Stimulated activated naive CD4-positive, alpha-beta T cell (primary cell): ENCODE data around the gene NEK6.

Experiments used
- DNase-seq, 6 experiments: peaks; one replicate each; lab custom pipeline; 2025; lab: John Stamatoyannopoulos, UW

NEK6 gene

GRCh38 chr9:124354346-124355038 lies 96.7 kb downstream of the NEK6 start:
- no peak for DNase-seq

DNA sequence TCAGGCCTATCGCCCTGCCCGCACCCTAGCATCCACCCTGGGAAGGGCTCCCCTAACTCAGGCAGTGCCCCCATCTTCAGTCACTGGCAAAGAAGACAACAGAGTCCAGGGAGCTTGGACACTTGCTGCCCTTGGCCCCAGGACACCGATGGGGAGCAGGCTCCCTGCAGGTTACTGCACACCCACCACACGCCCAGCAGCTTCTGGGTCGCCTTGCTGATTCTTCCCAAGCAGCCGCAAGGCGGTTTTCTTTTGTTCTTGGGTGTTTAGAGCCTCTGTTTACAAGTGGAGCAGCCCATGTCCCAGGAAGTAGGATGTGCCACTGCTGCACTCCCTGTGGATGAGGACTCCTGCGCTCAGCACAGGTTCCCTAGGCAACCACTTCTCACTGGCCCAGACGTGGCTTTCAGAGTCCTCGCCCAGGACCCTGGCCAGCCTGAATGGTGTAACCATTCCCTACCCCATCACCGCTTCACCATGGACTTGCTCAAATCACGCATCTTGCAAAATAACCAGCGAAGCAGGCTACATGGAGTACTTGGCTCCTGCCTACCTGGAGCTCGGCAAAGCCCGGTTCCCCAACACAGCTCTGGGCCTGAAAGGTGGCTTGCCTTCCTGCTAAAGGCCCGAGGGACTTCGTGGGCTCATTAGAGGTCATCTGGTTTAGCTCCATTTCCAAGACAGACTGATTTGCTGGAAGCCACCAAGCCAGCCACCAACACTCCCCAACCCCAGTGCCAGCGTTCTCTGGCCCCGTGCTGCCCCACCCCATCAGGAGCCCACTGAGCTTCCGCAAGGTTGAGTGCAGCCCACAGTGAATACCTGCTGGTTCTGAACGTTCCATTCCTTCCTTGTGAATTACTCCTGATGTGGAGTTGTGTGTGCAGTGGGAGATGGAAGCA lies 97.5 kb downstream of the NEK6 start:
- DNase-seq: no peak

GRCh38 chr9:124355941-124356744 lies 98.4 kb downstream of the NEK6 start:
- DNase-seq: no peak

DNA sequence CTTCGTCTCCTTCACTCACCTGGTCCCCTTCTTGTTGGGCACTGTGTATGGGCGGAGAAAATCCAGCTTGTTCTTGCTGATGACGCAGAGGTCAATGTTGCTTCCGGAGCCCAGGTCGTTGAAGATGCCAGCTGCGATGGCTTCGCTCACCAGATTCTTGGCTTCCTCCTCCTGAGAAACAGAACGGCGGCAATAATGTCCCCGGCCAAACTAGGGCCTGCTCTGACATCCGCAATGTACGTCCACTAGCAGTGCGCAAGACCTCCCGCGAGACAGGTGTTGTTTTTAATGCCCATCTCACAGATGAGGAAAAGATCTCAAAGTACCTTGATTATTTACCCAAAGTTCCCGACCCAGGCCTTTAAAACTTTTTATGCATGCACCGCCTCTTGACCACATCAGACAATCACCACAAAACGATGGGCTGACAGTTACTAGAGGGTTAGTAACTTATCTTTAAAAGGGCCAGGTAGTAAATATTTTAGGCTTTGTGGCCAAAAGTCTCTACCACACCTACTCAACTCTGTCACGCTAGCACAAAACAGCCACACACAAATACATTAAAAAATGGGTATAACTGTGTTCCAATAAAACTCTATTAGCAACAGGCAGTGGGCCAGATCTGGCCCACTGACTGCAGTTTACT lies 99.1 kb downstream of the NEK6 start:
- DNase-seq: no peak

DNA sequence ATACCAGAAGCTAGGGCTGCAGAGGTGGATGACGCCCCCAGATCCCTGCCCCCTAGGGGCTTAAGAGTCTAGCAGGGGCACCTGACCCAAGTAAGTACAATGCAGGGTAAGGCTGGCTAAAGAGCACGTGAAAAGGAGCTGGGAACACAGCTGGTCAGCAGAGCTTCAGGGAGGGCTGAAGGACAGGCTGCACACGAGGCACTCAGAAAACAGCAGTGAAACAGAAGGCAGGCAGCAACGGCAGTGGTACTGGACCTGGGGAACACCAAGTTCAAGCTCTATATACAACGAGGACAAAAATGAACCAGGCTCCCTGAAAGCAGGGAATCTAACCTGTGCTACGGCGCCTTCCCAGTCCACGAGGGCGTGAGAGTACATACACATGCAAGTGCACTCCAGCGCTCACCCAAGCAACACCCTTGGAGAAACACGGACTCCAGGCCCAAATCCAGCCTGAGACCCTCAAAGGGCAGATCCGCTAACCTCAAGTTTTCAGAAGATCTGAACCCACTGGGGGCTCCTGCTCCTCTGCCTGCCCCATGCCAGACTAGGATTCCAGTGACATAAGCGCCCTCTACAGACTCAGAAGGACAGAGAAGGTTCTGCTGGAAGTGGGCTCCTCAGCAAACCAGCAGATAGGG lies 100.1 kb downstream of the NEK6 start:
- DNase-seq: no peak

GRCh38 chr9:124358631-124359030 lies 100.9 kb downstream of the NEK6 start:
- DNase-seq: no peak

GRCh38 chr9:124359426-124359825 lies 101.7 kb downstream of the NEK6 start:
- no peak for DNase-seq

- no peak for DNase-seq
Measured at GRCh38 chr9:124359855-124360678, 102.3 kb downstream of the NEK6 start.

DNA sequence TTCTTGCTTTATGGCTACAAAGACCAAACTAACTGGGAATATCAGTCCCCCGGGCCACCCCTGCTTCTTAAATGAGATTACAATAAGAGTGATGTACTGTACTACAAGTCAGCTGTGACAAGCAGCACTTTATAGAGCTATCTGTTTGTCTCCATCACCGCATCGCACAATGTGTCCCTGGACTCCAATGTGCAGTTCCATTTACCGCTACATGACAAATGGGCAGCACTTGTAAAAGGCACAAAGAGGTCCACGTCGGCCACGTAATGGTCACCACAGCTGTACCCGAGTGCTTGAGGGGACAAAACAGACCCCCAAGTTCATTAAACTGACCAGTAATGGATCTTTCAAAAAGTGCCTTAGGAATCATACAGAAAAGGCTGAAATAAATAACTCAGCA lies 103.4 kb downstream of the NEK6 start:
- no peak for DNase-seq

DNA sequence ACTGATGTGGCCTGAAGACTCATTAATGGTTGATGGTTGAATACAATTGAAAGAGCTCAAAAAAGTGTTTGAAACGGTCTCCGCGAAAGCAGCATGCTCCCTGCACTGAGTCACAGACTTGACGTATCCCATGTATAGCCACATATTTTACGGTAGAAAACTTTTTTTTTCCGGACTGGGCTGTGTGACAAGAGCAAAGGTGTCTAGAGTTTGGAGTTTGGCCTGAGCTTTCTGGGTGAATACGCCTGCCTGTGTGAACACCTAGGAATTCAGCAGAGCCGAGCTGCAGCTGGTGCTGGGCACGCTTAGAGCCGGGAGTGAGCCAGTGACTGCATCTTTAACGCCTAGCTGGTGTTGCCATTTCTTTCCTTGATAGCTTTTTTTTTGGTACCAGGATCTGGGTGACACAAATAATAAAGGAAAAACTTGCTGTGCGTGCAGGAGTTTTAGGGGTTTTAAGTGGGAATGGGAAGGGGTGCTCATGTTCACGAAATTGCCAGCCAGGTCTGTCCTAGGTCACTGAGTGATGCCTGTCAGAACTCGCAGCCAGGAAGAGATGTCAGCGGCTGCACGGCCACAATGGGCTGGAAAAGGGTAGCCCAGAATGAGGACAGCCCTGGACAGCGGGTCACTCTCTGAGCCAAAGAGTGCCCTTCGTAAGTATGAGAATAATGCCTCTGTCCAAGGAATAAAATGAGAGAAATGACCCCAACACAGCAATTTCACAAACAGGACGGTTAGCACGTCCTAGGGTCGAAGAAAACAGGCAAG lies 105.8 kb downstream of the NEK6 start:
- DNase-seq: no peak

DNA sequence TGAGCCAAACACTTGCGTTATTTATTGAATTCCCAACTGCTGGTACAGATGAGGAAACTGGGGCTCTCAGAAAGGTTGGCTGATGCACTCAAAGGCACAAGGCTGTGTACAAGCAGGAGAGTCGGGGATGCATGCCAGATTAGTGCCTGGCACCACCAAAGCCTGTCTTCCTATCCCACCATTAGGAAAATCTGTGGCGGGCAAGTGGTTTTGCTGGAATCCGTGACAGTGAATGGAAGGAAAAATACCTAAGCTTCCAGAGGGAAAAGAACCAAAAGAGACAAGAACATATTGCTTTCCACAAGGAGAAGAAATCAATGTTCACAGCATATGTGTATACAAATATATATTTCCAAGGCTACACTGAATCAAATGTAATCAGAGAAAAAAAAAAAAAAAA lies 106.4 kb downstream of the NEK6 start:
- DNase-seq: no peak

DNA sequence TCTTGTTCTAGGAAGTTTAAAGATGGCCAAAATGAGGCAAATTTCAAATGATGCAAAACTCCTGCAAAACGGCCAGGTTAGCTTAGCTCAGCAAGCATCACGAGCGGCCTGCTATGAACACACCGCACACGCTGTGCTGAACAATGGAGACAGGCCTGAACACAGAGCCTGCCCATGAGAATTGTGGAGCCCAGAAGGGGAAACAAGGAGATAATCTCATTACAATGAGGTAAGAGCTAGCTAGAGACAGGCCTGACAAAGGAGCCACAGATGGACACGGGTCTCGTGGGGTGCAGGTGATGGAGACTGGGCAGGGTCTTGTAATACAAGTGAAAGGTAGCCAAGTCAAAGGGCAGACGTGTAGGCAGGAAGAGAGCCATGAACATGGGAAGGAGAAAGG lies 107.3 kb downstream of the NEK6 start:
- no peak for DNase-seq

GRCh38 chr9:124366476-124367220 lies 108.9 kb downstream of the NEK6 start:
- no peak for DNase-seq

GRCh38 chr9:124368692-124369091 lies 110.9 kb downstream of the NEK6 start:
- no peak for DNase-seq

DNA sequence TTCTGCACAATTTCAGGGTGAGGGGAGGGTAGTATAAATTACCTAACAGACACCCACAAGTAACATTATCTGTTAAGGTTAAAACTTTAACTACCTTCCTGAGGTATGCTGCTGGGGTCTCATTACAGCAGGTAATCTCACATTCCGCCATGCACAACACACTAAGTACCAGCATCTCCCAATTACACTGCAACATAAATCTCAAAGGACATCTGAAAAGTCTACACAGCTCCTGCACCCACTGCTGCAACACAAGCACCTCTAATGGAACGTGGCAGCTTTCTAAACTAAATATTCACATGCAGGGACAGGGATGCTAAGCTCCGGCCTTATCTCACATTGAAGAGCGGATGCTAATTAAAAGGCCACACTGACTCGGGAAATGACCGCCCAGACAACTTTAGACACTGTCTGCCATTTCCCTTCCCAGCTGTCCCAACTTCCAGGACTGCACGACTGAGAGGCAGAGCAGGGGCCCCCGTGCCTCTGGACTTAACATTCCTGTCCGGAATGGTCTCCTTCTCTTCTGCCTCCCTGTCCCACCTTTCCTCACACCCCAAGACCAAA lies 111.6 kb downstream of the NEK6 start:
- DNase-seq: no peak

- no peak for DNase-seq
Measured at GRCh38 chr9:124370896-124371582, 113.3 kb downstream of the NEK6 start.

GRCh38 chr9:124372038-124372437 lies 114.3 kb downstream of the NEK6 start:
- DNase-seq: no peak

DNA sequence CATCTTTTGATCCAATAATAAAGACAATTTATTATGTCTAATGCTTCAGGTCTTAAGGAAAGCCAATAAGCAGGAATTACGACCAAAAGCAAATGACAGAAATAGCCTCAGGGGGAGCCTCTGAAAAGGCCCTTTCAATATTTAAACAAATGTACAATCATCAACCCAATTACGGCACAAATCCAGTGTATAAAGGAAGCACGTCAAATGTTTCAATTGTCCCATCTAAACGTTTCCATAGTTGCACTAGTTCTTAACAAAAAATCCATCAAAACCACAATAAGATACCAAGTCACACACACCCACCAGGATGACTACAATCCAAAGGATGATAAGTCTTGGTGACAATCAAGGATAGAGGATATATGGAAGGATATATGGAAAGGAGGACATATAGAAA lies 115.6 kb downstream of the NEK6 start:
- no peak for DNase-seq
